Gastrocnemius medialis (tissue), 4 donors: ENCODE data around the gene DCUN1D4.

Experiments
- CTCF ChIP-seq, 5 experiments: fragments of 450-650 bp in 3 of 5; fragments of 200-600 bp in 2 of 5; sonication (generic) in 2 of 5; IDR thresholded peaks in 4 of 5; conservative IDR thresholded peaks in 1 of 5; 1 replicate in 4 of 5; 2 replicates in 1 of 5; pipeline ENCODE4 v1.5.1; 2016 to 2019; ENCODE audit warnings: antibody characterized with exemption in 5 of 5, mild to moderate bottlenecking in 3 of 5, moderate library complexity in 3 of 5
- POLR2A ChIP-seq, 2 donors: fragments of 450-650 bp; IDR thresholded peaks; one replicate each; pipeline ENCODE4 v1.6.1; 2017; ENCODE audit warnings: antibody characterized with exemption in 2 of 2, mild to moderate bottlenecking in 2 of 2, moderate library complexity in 2 of 2

GRCh38 chr4:51868449-51868847 is 25.5 kb downstream of the DCUN1D4 start:
- TF ChIP-seq CTCF (IDR thresholded peaks at IDR 0.05 in 4 of 5, conservative IDR thresholded peaks at IDR 0.05 in 1 of 5) (no peak), POLR2A (IDR thresholded peaks at IDR 0.05) (no peak)
